Measurements from ENCODE around the gene ANKRD29.
"Not testable (repeated sequence)": the region's sequence is repeated elsewhere in the genome, so short reads cannot be mapped to it uniquely, and the experiment has no call there.

ANKRD29 gene

GRCh38 chr18:23583071-23583865, 79.4 kb downstream of the ANKRD29 start:
- ATAC-seq: no peak
- DNase-seq: no peak

DNA sequence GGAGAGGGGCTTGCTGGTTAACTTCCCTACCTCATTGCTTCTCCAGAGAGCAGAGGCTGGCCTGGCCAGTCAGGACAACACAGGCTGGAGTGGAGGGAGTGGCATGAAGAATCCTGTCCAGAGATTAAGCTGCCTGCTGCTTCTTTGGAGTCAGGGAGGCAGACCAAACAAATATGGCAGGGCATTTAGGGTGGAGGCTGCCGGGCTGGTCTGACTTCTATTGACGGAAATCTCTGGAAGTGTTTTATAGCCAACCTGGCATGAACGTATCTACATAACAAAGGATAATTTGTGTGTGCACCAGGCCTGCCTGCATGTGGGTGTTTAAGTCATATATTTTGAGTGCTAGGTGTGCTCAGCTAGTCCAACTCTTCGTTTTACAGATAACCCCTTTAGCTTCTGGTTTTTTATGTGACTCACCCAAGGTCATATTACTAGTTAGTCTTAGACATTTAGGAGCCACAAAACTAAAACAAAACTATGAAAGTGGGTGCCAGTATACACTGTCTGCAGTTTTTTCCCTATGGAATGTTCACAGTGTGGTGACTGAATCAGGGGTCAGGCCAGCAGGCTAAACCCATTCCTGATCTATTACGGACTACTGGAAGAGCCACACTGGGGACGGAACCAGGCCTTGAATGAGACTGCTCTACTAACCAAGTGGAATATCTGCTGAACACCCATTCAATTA, 81.9 kb downstream of the ANKRD29 start:
- no peak for DNase-seq
- no peak for ATAC-seq

GRCh38 chr18:23578891-23579653, 83.6 kb downstream of the ANKRD29 start:
- DNase-seq (no peak), ATAC-seq (no peak)

DNA sequence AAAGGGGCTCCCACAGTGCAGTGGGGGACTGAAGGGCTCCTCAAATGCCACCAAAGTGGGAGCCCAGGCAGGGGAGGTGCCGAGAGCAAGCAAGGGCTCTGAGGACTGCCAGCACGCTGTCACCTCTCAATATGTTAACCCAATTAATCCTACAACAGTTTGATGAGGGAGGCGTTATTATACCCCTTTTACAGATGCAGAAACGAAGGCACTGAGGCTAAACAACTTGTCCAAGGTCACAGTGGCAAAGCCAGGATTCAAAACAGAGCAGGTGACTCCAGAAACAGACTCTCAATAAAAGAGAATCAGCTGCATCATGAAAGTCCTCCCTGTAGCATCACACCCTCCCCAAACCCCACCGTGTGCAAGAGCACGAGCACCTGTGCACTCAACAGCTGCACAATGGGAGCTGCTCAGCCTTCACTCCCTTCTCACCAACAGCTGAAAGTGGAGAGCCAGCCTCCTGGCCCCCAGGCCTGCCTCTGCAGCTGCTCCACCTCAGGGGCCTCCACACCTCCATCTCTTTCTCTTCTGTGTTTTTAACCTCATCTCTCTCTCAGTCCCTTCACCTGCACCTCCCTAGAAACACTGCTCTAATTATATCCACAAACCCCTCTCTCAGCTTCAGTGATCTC, 84.5 kb downstream of the ANKRD29 start:
- ATAC-seq (no peak), DNase-seq (no peak)

GRCh38 chr18:23577521-23577920, 85.2 kb downstream of the ANKRD29 start:
- ATAC-seq, DNase-seq: not testable (repeated sequence)

GRCh38 chr18:23575309-23575651, 87.4 kb downstream of the ANKRD29 start:
- ATAC-seq: no peak
- no peak for DNase-seq

DNA sequence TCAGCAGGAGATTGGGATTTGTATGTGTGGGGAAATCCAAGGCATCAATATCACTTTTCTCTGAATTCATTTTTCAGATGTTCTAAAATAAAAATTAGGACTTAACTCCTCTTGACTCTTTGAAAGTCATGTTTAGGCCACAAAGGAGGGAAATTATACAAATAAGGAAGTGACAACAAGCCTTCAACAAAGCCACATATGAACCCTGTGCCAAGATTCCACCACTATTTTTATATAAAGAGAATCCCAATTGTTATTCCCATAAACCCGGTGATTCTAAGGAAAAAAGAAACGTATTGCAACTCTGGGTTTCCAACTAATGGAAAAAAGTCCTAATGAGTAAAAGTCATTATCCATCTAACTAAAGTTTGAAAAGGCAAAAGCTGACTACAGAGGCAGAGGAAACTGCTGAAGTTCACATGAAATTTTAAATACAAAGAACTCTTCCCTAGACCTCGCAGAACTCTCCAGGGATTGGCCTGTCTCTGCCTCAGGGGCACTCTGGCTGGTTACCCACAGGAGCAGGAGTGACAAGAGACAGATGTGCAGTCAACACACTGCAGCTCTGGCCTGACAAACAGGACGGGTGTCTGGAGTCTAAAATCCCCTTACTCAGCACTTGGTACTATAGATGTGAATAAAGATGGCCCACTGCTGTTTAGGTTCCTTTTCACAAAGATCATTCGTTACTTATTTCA, 88.0 kb downstream of the ANKRD29 start:
- no peak for ATAC-seq
- no peak for DNase-seq

GRCh38 chr18:23573626-23574431, 88.9 kb downstream of the ANKRD29 start:
- DNase-seq: peak; percentile 43
- peak; percentile 72 for ATAC-seq

- ATAC-seq: no peak
- DNase-seq: no peak
These were observed 89.7 kb downstream of the ANKRD29 start for GRCh38 chr18:23573020-23573419.

- ATAC-seq (no peak), DNase-seq (no peak)
These were observed 90.1 kb downstream of the ANKRD29 start for GRCh38 chr18:23572570-23572969.

GRCh38 chr18:23572012-23572411, 90.7 kb downstream of the ANKRD29 start:
- ATAC-seq (no peak), DNase-seq (no peak)

DNA sequence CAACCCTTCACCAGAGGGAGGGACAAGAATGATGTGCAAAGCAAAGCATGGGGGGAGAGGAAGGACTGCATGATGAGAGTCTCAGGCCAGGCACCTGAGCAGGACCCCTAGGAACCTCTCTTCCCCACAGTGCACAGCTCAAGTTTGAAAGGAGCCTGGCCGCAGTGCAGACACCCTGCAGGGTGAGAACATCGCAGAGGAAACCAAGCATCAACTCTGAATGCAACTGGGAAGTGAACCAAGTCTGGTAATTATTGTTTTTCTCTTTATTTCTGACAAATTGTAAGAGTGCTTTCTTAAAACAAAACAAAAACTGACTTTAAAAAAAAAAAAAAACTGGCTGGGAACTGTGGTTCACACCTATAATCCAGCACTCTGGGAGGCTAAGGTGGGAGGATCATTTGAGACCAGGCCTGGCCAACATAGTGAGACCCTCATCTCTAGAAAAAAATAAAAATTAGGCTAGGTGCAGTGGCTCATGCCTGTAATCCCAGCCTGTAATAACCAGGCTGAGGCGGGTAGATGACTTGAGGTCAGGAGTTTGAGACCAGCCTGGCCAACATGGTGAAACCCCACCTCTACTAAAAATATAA, 91.7 kb downstream of the ANKRD29 start:
- DNase-seq (no peak), ATAC-seq (no peak)

GRCh38 chr18:23569299-23570063, 93.2 kb downstream of the ANKRD29 start:
- ATAC-seq (no peak), DNase-seq (no peak)

GRCh38 chr18:23568281-23569138, 94.2 kb downstream of the ANKRD29 start:
- DNase-seq (no peak), ATAC-seq (no peak)

DNA sequence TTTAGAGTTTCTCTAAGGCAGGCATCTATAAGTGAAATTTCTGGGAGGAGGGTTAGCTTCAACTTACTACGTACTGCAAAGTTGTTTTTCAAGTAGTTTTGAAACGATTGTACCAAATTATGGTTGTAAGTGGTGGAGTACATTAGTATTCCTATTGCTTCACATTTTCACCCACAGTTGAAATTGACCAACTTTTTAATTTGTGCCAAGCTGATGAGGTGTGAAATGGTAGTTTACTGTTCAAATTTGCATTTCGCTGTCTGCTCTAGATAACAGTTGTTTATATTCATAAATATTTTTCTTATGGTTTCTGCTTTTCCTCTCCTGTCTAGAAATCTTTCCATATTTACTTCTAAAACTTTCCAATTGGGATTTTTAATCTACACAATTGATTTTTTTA, 95.0 kb downstream of the ANKRD29 start:
- ATAC-seq (no peak), DNase-seq (no peak)

- DNase-seq (no peak), ATAC-seq (no peak)
These were observed 96.7 kb downstream of the ANKRD29 start for GRCh38 chr18:23565916-23566547.

- ATAC-seq (peak; percentile 95), DNase-seq (no peak)
These were observed 99.2 kb downstream of the ANKRD29 start for GRCh38 chr18:23563377-23564043.

- DNase-seq (no peak), ATAC-seq (no peak)
These were observed 102.5 kb downstream of the ANKRD29 start for GRCh38 chr18:23560186-23560585.

Measured in stimulated activated naive CD8-positive, alpha-beta T cell treated with anti-CD3 and anti-CD28 coated beads, Interleukin-15, Interleukin-2, amounts not matched to agents 100 U/mL and 50 U/mL, for 24 hours (primary cell).